Measurements from ENCODE around the gene C4orf50.
A peak's percentile ranks its signal among the peaks of the same experiment; 100 is the strongest.

C4orf50 gene

GRCh38 chr4:5921101-5921980 lies 96.9 kb downstream of the C4orf50 start:
- H3K27me3 Mint-ChIP-seq (ENCODE audit: low read depth): peaks cover 38% of the 10 kb centered on the region
- no peaks in the 10 kb centered on the region for H3K36me3 Mint-ChIP-seq (ENCODE audit: low read depth)
- TF ChIP-seq CTCF (IDR thresholded peaks at IDR 0.05; ENCODE audit: unreplicated experiment in 3 of 3): no peak
- H3K27ac Mint-ChIP-seq: peak overlapping the region; percentile 57 to 67 (median 59)
- peaks cover 35% of the 10 kb centered on the region for H3K4me1 Mint-ChIP-seq
- no peaks in the 10 kb centered on the region for H3K9me3 Mint-ChIP-seq
- H3K4me3 Mint-ChIP-seq: peak overlapping the region in 1 of 3 experiments; percentile 26

- no peak for TF ChIP-seq CTCF (IDR thresholded peaks at IDR 0.05; ENCODE audit: unreplicated experiment in 3 of 3)
- peaks cover 35% of the 10 kb centered on the region for H3K4me1 Mint-ChIP-seq
- H3K9me3 Mint-ChIP-seq: peaks cover 3% of the 10 kb centered on the region
- H3K27ac Mint-ChIP-seq: no peak overlapping the region
- no peaks in the 10 kb centered on the region for H3K36me3 Mint-ChIP-seq (ENCODE audit: low read depth)
- peaks cover 42% of the 10 kb centered on the region for H3K27me3 Mint-ChIP-seq (ENCODE audit: low read depth)
- no peak overlapping the region for H3K4me3 Mint-ChIP-seq
These were observed 98.7 kb downstream of the C4orf50 start for GRCh38 chr4:5919571-5919970.

- H3K4me1 Mint-ChIP-seq: peaks cover 31% of the 10 kb centered on the region
- H3K27ac Mint-ChIP-seq: no peak overlapping the region
- peaks cover 3% of the 10 kb centered on the region for H3K9me3 Mint-ChIP-seq
- TF ChIP-seq CTCF (IDR thresholded peaks at IDR 0.05; ENCODE audit: unreplicated experiment in 3 of 3): no peak
- H3K4me3 Mint-ChIP-seq: no peak overlapping the region
- H3K36me3 Mint-ChIP-seq (ENCODE audit: low read depth): no peaks in the 10 kb centered on the region
- peaks cover 42% of the 10 kb centered on the region for H3K27me3 Mint-ChIP-seq (ENCODE audit: low read depth)
These were observed 99.2 kb downstream of the C4orf50 start for GRCh38 chr4:5919044-5919443.

DNA sequence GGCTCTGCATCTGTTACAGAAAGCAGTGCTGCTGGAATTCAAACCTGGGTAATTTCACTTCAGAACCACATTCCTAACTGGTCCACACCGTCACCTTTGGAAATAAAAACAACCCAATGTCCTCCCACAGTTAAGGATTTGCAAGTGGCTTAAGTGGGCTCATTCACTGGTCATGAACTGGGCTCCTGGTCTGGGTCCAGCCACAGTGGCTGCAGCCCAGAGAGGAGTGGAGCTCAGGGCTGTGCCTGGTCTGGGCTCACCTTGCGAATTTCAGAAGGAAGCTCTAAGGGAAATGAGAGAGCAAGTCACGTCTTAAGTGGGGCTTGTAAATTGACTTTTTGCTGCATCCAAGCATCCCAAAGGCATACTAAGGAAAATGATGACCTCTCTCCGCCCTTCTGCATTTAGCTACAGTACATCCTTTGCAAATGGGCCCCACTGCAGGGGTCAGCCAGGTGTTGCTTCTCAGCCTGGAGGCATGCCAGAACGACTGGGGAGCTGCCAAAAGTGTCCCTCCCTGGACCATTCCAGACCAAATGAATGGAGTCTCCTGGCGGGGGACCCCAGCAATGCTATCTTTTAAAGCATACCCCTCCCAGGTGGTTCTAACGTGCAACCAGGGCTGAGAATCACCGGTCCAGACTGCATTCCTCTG lies 99.8 kb downstream of the C4orf50 start:
- Mint-ChIP-seq H3K4me1 (peaks cover 26% of the 10 kb centered on the region), H3K27me3 (ENCODE audit: low read depth) (peaks cover 42% of the 10 kb centered on the region), H3K4me3 (no peak overlapping the region), H3K9me3 (peaks cover 3% of the 10 kb centered on the region), H3K36me3 (ENCODE audit: low read depth) (no peaks in the 10 kb centered on the region), H3K27ac (no peak overlapping the region)
- TF ChIP-seq CTCF (IDR thresholded peaks at IDR 0.05; ENCODE audit: unreplicated experiment in 3 of 3): no peak

DNA sequence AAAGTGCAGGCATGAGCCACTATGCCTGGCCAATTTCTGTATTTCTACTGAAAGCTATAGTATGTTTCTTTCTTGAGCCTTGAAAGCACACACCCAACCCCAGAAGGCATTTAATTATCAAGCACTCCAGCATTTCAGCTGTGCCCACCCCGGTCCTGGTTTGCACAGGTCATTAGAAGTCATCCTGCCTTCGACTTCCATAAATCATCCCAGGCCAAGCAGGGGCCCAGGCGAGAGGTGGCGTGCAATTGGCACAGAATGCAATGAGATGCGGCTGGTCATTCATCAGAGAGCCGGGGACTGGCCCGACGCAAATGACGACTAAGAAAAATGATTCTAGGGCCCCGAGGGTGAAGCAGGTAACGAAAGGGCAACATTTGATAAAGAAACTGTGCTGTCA lies 100.6 kb downstream of the C4orf50 start:
- H3K4me3 Mint-ChIP-seq: no peak overlapping the region
- H3K9me3 Mint-ChIP-seq: peaks cover 3% of the 10 kb centered on the region
- TF ChIP-seq CTCF (IDR thresholded peaks at IDR 0.05; ENCODE audit: unreplicated experiment in 3 of 3): no peak
- no peak overlapping the region for H3K27ac Mint-ChIP-seq
- peaks cover 24% of the 10 kb centered on the region for H3K4me1 Mint-ChIP-seq
- H3K27me3 Mint-ChIP-seq (ENCODE audit: low read depth): peaks cover 36% of the 10 kb centered on the region
- H3K36me3 Mint-ChIP-seq (ENCODE audit: low read depth): no peaks in the 10 kb centered on the region

Data from nephron (organoid).